Right lobe of liver (tissue), 6 donors: ENCODE measurements around the gene ATAT1. TPM values are rescaled to one million over a fixed set of nuclear protein-coding genes. Genes with fewer than 3 reads are reported as not detected.

Source experiments
- ATAC-seq, 4 donors: fragments of 200-7000 bp; cut with Tn5 transposase; one replicate each; pipeline ENCODE4 v1.9.1; 2020; ENCODE audit warnings: mild to moderate bottlenecking in 4 of 4, moderate library complexity in 4 of 4
- DNase-seq, 3 donors: peaks; one replicate each; pipeline ENCODE4 v3.0.0-alpha.2; 2020
- H3K27ac ChIP-seq, 3 donors: fragments of 200-600 bp; one replicate each; pipeline ENCODE4 v1.8.0; 2022
- H3K27me3 ChIP-seq, 2 donors: fragments of 200-600 bp; one replicate each; pipeline ENCODE4 v1.8.0; 2022
- H3K36me3 ChIP-seq, 4 donors: fragments of 200-600 bp; sonication (generic) in 1 of 4; one replicate each; pipeline versions ENCODE4 v1.5.1 to v1.8.0; 2017 to 2022; ENCODE audit warnings: control low read depth in 1 of 4
- H3K4me1 ChIP-seq, 4 donors: fragments of 200-600 bp; sonication (generic) in 1 of 4; one replicate each; pipeline versions ENCODE4 v1.5.1 to v1.8.0; 2017 to 2022; ENCODE audit warnings: control low read depth in 1 of 4
- H3K4me3 ChIP-seq, 3 donors: fragments of 200-600 bp; one replicate each; pipeline ENCODE4 v1.8.0; 2022
- H3K9me3 ChIP-seq, 4 donors: fragments of 200-600 bp; sonication (generic) in 1 of 4; one replicate each; pipeline versions ENCODE4 v1.5.1 to v1.8.0; 2017 to 2022; ENCODE audit warnings: control low read depth in 1 of 4
- POLR2A ChIP-seq: fragments of 450-650 bp; IDR thresholded peaks from one replicate; pipeline ENCODE4 v1.6.1; 2017; ENCODE audit warnings: antibody characterized with exemption, mild to moderate bottlenecking
- WGBS: methylation state at CpG from one replicate; pipeline ENCODE4 v1.1.6; 2018; ENCODE audit warnings: low coverage, low lambda C conversion rate; ENCODE audit not compliant: insufficient coverage; ENCODE audit errors: missing lambda C conversion rate; 5-methylcytosine and 5-hydroxymethylcytosine counted together
- intact Hi-C, 2 donors: fragments of 100-400 bp; cut with DNase I; formaldehyde crosslinking; loops; one replicate each; pipeline versions ENCODE4 v1.11.2 to v1.14.1; 2022
- total RNA-seq, 6 experiments: library from RNA; depleted of rRNA in 2 of 6; stranded (reverse); fragments of >200 nt in 2 of 6; fragmentation: NEBNext Ultra II Directional in 3 of 6; extraction: Animal tissue kit (Norgen Biotek cat#: 25700) in 3 of 6; gene quantifications; one replicate each; pipeline versions ENCODE4 v1.1.0 to v1.2.4, GENCODE V29; 2016 to 2023
- TF ChIP-seq, protein P1 (sequence below), 4 donors: fragments of 200-600 bp in 3 of 4; fragments of 450-650 bp in 1 of 4; IDR thresholded peaks; one replicate each; pipeline versions ENCODE4 v1.5.1 to v1.8.0; 2016 to 2022; ENCODE audit warnings: antibody characterized with exemption in 4 of 4, mild to moderate bottlenecking in 2 of 4
- donor health status: DM: no; HTN: yes; CAD: no.
- donor health status: DM: no; HTN: no; CAD: no.
- donor health status: DM: no; HTN: no; CAD: no.
- donor health status: DM: no; HTN: yes; CAD: no.
- donor health status: DM: no; HTN: yes; CAD: no.

Gene ATAT1
- total RNA-seq, 6 experiments from 2014 or later, result 2.4 to 6.6 (median 4.4) TPM

DNA sequence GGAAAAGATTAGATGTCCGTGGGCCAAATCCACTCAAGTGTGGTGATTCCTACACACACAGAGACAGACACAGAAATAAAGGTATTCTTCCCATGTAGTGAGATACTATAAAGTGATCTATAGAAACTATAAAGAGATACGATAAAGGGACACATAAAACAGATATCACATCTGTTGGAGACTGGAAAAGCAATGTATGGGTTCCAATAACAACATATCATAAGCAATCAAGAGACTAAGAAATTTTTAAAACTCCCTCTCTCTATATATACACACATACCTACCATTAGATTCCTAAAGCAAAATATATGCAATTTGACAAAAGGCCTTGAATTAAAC lies 14.8 kb upstream of the ATAT1 start:
- no peak overlapping the region for H3K4me3 ChIP-seq
- no peaks in the 10 kb centered on the region for H3K9me3 ChIP-seq
- WGBS, result 58% methylated on average over 2 of the region's 2 CpGs
- no peaks in the 10 kb centered on the region for H3K27me3 ChIP-seq
- ATAC-seq (no peak), DNase-seq (no peak)
- no peak overlapping the region for H3K27ac ChIP-seq
- H3K4me1 ChIP-seq, result peaks cover 0 to 9% (median 5%) of the 10 kb centered on the region in 4 donors
- intact Hi-C loops, result no loop called here
- TF ChIP-seq, protein P1, sequence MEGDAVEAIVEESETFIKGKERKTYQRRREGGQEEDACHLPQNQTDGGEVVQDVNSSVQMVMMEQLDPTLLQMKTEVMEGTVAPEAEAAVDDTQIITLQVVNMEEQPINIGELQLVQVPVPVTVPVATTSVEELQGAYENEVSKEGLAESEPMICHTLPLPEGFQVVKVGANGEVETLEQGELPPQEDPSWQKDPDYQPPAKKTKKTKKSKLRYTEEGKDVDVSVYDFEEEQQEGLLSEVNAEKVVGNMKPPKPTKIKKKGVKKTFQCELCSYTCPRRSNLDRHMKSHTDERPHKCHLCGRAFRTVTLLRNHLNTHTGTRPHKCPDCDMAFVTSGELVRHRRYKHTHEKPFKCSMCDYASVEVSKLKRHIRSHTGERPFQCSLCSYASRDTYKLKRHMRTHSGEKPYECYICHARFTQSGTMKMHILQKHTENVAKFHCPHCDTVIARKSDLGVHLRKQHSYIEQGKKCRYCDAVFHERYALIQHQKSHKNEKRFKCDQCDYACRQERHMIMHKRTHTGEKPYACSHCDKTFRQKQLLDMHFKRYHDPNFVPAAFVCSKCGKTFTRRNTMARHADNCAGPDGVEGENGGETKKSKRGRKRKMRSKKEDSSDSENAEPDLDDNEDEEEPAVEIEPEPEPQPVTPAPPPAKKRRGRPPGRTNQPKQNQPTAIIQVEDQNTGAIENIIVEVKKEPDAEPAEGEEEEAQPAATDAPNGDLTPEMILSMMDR (IDR thresholded peaks at IDR 0.05), result no peak
- TF ChIP-seq POLR2A, result no peak
- peaks cover 0 to 39% (median 20%) of the 10 kb centered on the region in 4 donors for H3K36me3 ChIP-seq

DNA sequence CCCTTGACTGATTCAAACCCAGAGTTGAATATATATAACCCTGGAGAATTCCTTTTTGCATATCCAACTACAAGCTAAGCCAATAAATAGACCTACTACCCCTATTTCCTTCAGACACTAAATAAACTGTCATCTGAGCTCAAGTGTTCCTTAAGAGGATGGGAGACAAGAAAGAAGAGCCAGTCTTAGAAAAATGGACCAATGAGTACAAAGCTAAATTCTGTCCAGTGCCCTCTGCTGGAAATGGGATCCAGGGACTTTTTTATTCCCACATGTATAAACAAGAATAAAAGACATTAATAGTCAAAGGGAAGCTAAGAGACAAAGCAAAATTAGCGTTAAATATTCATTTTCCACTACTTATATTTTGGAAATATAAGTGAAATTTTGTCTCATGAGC lies 14.5 kb upstream of the ATAT1 start:
- peaks cover 0 to 36% (median 19%) of the 10 kb centered on the region in 4 donors for H3K36me3 ChIP-seq
- no peak overlapping the region for H3K27ac ChIP-seq
- no peaks in the 10 kb centered on the region for H3K9me3 ChIP-seq
- peaks cover 0 to 9% (median 5%) of the 10 kb centered on the region in 4 donors for H3K4me1 ChIP-seq
- ATAC-seq (no peak), DNase-seq (no peak)
- TF ChIP-seq POLR2A, result no peak
- TF ChIP-seq, protein P1 (IDR thresholded peaks at IDR 0.05), result peak in 3 of 4 donors; percentile 26 to 43 (median 35)
- intact Hi-C loops, result no loop called here
- WGBS, result 53% methylated on average over 1 of the region's 1 CpG
- H3K4me3 ChIP-seq, result no peak overlapping the region
- no peaks in the 10 kb centered on the region for H3K27me3 ChIP-seq

DNA sequence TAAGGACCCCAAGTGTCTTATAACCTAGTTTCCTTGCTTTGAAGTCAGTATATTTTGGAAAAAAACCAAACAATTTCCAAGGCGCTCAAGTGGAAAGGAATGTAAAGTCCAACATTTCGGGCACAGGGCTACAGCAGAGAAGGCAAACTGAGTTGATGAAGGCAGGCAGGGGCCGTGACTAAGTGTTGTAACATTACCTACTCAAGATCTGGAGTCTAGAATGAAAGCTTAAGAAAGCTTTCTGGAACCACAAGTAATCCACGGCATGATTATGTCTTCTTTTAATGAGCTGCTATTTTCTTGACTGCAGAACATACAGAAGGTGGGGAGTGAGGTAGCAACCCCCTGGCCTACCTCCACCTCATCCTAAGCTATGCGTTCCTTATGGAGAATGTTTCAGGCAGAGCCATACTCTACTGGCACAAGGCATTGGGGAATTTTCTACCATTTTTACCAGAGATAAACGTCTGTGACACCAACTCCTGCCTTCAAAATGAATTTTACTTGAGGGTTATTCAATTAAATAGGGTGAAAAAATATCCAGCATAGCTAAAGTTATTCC lies 13.9 kb upstream of the ATAT1 start:
- intact Hi-C loops, result no loop called here

DNA sequence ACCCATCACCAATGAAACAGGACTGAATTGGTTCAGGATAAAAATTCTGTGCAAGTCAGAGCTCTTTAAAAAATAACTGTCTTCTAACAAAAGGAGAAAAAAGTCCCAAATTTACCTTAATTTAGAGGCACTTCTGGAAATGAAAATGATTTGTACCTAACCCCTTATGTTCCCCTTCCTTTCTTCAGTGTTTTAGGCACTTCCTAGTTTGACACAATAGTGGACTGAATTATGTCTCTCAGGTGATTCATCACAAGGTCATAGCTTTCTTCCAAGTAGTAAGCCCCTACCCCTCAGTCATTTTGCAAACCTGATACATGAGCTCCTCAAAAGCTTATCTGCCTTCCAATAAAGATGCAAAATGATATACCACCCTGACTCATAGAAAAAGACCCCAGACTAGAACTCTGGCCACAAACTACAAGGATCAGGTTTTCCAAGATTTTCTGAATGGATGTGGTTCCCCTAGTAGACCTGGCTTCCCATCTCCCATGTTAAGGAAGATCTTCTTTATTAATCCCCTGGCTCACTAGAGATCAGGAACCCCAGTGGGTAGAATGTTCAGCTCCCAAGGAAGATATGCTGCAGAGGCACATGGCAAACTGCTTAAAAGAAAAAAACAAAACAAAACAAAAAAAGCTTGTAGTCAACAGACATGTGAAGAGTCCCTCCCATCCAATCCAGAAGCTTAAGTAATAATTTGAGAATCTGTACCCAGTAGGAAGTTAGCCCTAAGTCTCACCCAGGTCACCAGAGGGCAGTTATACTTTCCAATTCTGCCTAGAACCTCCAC lies 13.2 kb upstream of the ATAT1 start:
- Histone ChIP-seq H3K4me1 (peaks cover 0 to 10% (median 6%) of the 10 kb centered on the region in 4 donors), H3K27ac (peak overlapping the region in 2 of 3 donors; percentile 88 to 96), H3K9me3 (no peaks in the 10 kb centered on the region), H3K4me3 (no peak overlapping the region), H3K27me3 (no peaks in the 10 kb centered on the region), H3K36me3 (peaks cover 0 to 24% (median 13%) of the 10 kb centered on the region in 4 donors)
- DNase-seq, result no peak
- TF ChIP-seq, protein P1 (IDR thresholded peaks at IDR 0.05), result no peak
- no peak for TF ChIP-seq POLR2A
- no peak for ATAC-seq
- intact Hi-C loops, result no loop called here

More for the DNA sequence above, 13.9 kb upstream of the ATAT1 start:
- DNase-seq, result no peak
- no peaks in the 10 kb centered on the region for H3K9me3 ChIP-seq
- H3K27me3 ChIP-seq, result no peaks in the 10 kb centered on the region
- H3K36me3 ChIP-seq, result peaks cover 0 to 31% (median 16%) of the 10 kb centered on the region in 4 donors
- TF ChIP-seq, protein P1 (IDR thresholded peaks at IDR 0.05), result no peak
- TF ChIP-seq POLR2A, result no peak
- WGBS, result 27% methylated on average over 6 of the region's 6 CpGs
- no peak for ATAC-seq
- no peak overlapping the region for H3K27ac ChIP-seq
- peaks cover 0 to 9% (median 5%) of the 10 kb centered on the region in 4 donors for H3K4me1 ChIP-seq
- H3K4me3 ChIP-seq, result no peak overlapping the region
